Activated T-cell treated with anti-CD3 and anti-CD28 coated beads, Interleukin-2, amount 50 U/mL, for 24 hours (primary cell): Measurements from ENCODE around the gene NOXA1.

Experiments
- DNase-seq: peaks from one replicate; pipeline ENCODE4 v3.0.0-alpha.2; 2020
- H3K27ac Mint-ChIP-seq: 2 replicates; pipeline ENCODE4 v1.8.0; 2020; ENCODE audit warnings: mild to moderate bottlenecking, mixed read lengths
- H3K27me3 Mint-ChIP-seq: 2 replicates; pipeline ENCODE4 v1.8.0; 2020; ENCODE audit warnings: mixed read lengths
- H3K36me3 Mint-ChIP-seq: 2 replicates; pipeline ENCODE4 v1.8.0; 2020; ENCODE audit warnings: low read depth, mixed read lengths
- H3K4me1 Mint-ChIP-seq: 2 replicates; pipeline ENCODE4 v1.8.0; 2020; ENCODE audit warnings: low read depth, mixed read lengths
- H3K4me3 Mint-ChIP-seq: 2 replicates; pipeline ENCODE4 v1.8.0; 2020; ENCODE audit warnings: mild to moderate bottlenecking, moderate library complexity, mixed read lengths
- H3K9me3 Mint-ChIP-seq: 2 replicates; pipeline ENCODE4 v1.8.0; 2020; ENCODE audit warnings: mixed read lengths

NOXA1 gene

GRCh38 chr9:137477778-137478612 lies 54.8 kb downstream of the NOXA1 start:
- no peak for DNase-seq
- peaks cover 9% of the 10 kb centered on the region for H3K36me3 Mint-ChIP-seq
- H3K9me3 Mint-ChIP-seq = peaks cover 18% of the 10 kb centered on the region
- H3K27ac Mint-ChIP-seq = no peak overlapping the region
- peaks cover 9% of the 10 kb centered on the region for H3K4me1 Mint-ChIP-seq
- H3K4me3 Mint-ChIP-seq = no peak overlapping the region
- H3K27me3 Mint-ChIP-seq = no peaks in the 10 kb centered on the region

- Mint-ChIP-seq H3K4me1 (peaks cover 9% of the 10 kb centered on the region), H3K27ac (no peak overlapping the region), H3K4me3 (no peak overlapping the region), H3K36me3 (peaks cover 9% of the 10 kb centered on the region), H3K27me3 (no peaks in the 10 kb centered on the region), H3K9me3 (peaks cover 14% of the 10 kb centered on the region)
- DNase-seq = no peak
Observed at GRCh38 chr9:137478613-137478961, 55.4 kb downstream of the NOXA1 start.

GRCh38 chr9:137478962-137479861 lies 56.0 kb downstream of the NOXA1 start:
- Mint-ChIP-seq H3K27me3 (no peaks in the 10 kb centered on the region), H3K36me3 (peaks cover 7% of the 10 kb centered on the region), H3K9me3 (peaks cover 11% of the 10 kb centered on the region), H3K27ac (no peak overlapping the region), H3K4me1 (peaks cover 9% of the 10 kb centered on the region), H3K4me3 (no peak overlapping the region)
- DNase-seq = no peak

- Mint-ChIP-seq H3K9me3 (peaks cover 7% of the 10 kb centered on the region), H3K27me3 (no peaks in the 10 kb centered on the region), H3K4me1 (peaks cover 9% of the 10 kb centered on the region), H3K36me3 (peaks cover 3% of the 10 kb centered on the region), H3K27ac (no peak overlapping the region), H3K4me3 (no peak overlapping the region)
- DNase-seq = no peak
Observed at GRCh38 chr9:137479892-137480685, 56.9 kb downstream of the NOXA1 start.

- Mint-ChIP-seq H3K4me1 (peaks cover 9% of the 10 kb centered on the region), H3K27ac (no peak overlapping the region), H3K36me3 (no peaks in the 10 kb centered on the region), H3K9me3 (peaks cover 3% of the 10 kb centered on the region), H3K4me3 (no peak overlapping the region), H3K27me3 (no peaks in the 10 kb centered on the region)
- DNase-seq = no peak
Observed at GRCh38 chr9:137480686-137481683, 57.8 kb downstream of the NOXA1 start.

- no peaks in the 10 kb centered on the region for H3K27me3 Mint-ChIP-seq
- H3K27ac Mint-ChIP-seq = no peak overlapping the region
- peaks cover 9% of the 10 kb centered on the region for H3K4me1 Mint-ChIP-seq
- H3K36me3 Mint-ChIP-seq = no peaks in the 10 kb centered on the region
- no peak for DNase-seq
- no peaks in the 10 kb centered on the region for H3K9me3 Mint-ChIP-seq
- no peak overlapping the region for H3K4me3 Mint-ChIP-seq
Observed at GRCh38 chr9:137482094-137482781, 59.0 kb downstream of the NOXA1 start.
